ENCODE data around the gene ASPN. TPM values are rescaled to one million over a fixed set of nuclear protein-coding genes. Genes with fewer than 3 reads are reported as not detected.

The ASPN gene
- total RNA-seq, 1 donor from 2014 or later: not detected

DNA sequence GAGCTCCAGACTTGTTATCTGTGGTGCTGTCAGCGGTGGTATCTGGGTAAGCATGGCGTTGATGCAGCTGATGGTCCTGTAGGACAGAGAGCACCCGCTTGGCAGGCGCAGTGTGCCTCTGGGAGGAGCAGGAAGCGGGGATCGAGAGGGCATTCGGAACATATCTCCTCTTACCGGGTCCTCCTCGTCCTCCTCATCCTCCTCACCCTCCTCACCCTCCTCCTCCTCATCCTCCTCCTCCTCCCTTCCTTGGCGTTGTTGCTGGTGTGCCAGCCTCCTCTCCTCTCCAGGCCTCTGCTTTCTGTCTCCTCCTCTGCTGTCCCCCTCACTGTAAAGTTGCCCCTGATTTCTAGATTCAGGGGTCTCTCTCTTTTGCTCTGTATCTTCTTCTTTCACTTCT, 32.3 kb upstream of the ASPN start:
- no peaks in the 10 kb centered on the region for H3K9me3 Mint-ChIP-seq
- DNase-seq (ENCODE audit: low spot score): no peak
- peaks cover 1% of the 10 kb centered on the region for H3K4me1 Mint-ChIP-seq (ENCODE audit: low read depth)

DNA sequence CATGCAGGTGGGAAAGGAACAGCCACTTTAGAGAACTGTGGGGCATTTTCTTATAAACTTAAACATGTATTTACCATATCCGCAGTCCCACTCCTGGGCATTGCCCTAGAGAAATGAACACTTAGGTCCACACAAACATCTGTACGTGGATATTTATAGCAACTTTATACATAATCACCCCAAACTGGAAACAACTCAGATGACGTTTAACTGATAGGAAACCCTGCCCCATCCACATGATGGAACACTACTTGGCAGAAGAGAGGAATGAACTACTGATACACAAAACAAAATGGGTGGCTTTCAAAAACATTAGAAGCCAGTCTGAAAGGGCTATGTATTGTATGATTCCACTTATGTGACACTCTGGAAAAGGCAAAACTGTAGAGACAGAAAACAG, 31.0 kb upstream of the ASPN start:
- H3K9me3 Mint-ChIP-seq: no peaks in the 10 kb centered on the region
- no peak for DNase-seq (ENCODE audit: low spot score)
- H3K27me3 Mint-ChIP-seq (ENCODE audit: low read depth): no peaks in the 10 kb centered on the region
- H3K27ac Mint-ChIP-seq: no peak overlapping the region
- peaks cover 1% of the 10 kb centered on the region for H3K4me1 Mint-ChIP-seq (ENCODE audit: low read depth)
- H3K36me3 Mint-ChIP-seq (ENCODE audit: low read depth): no peaks in the 10 kb centered on the region
- H3K4me3 Mint-ChIP-seq (ENCODE audit: low read depth): no peak overlapping the region
- intact Hi-C loops (cut with micrococcal nuclease): loop anchor here (10.0 kb wide), 1 partner anchor 121 kb away; no protein-coding TSS in a partner anchor

More for the DNA sequence above, 32.3 kb upstream of the ASPN start:
- intact Hi-C loops (cut with micrococcal nuclease): loop anchor here (10.0 kb wide), 1 partner anchor 120 kb away; no protein-coding TSS in a partner anchor
- Mint-ChIP-seq H3K27me3 (ENCODE audit: low read depth) (no peaks in the 10 kb centered on the region), H3K4me3 (ENCODE audit: low read depth) (no peak overlapping the region), H3K36me3 (ENCODE audit: low read depth) (no peaks in the 10 kb centered on the region), H3K27ac (no peak overlapping the region)

DNA sequence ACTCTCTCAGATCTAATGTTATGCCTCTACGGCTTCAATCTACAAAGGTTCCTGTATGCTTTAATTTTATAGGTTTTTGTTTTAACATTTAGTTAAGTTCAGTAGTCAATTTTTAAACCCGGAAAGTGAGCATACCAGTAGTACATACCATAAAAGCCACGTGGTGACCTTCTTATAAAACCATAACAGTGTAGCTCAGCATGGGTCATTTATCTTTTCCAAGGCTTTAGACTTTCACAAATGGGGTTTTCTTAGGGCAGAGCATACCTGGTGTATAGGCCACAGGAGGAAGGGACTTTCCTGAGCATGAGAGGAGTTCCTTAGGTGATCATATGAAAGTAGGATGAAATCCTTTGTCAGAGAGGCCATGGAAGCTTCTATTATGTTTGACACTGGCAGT, 30.3 kb upstream of the ASPN start:
- intact Hi-C loops (cut with micrococcal nuclease): loop anchor here (10.0 kb wide), 1 partner anchor 122 kb away; no protein-coding TSS in a partner anchor
- peaks cover 1% of the 10 kb centered on the region for H3K4me1 Mint-ChIP-seq (ENCODE audit: low read depth)
- H3K36me3 Mint-ChIP-seq (ENCODE audit: low read depth): no peaks in the 10 kb centered on the region
- H3K4me3 Mint-ChIP-seq (ENCODE audit: low read depth): no peak overlapping the region
- DNase-seq (ENCODE audit: low spot score): no peak
- H3K27me3 Mint-ChIP-seq (ENCODE audit: low read depth): no peaks in the 10 kb centered on the region
- H3K27ac Mint-ChIP-seq: no peak overlapping the region
- H3K9me3 Mint-ChIP-seq: no peaks in the 10 kb centered on the region

DNA sequence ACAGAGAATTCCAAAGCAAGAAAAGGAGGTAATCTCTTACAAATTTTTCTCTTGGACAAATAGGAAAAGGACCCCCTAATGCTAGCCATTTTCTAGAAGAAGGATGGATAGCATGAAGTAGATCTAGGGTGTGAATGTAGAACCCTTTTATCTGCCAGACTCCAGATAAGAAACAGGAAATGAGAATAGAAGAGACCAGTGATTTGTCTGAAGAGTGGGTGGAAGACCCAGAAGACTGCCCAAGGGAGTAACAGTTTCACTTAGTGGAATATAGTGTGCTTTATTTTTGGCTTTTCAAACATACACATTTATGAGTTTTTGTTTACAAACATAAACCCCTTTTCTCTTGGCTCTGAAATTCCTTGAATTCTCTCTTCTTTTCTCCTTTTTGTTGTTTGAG, 28.4 kb upstream of the ASPN start:
- Mint-ChIP-seq H3K36me3 (ENCODE audit: low read depth) (no peaks in the 10 kb centered on the region), H3K9me3 (no peaks in the 10 kb centered on the region), H3K4me3 (ENCODE audit: low read depth) (no peak overlapping the region), H3K27me3 (ENCODE audit: low read depth) (no peaks in the 10 kb centered on the region), H3K27ac (no peak overlapping the region), H3K4me1 (ENCODE audit: low read depth) (peaks cover 1% of the 10 kb centered on the region)
- DNase-seq (ENCODE audit: low spot score): no peak
- intact Hi-C loops (cut with micrococcal nuclease): loop anchor here (10.0 kb wide), 1 partner anchor 124 kb away; no protein-coding TSS in a partner anchor

DNA sequence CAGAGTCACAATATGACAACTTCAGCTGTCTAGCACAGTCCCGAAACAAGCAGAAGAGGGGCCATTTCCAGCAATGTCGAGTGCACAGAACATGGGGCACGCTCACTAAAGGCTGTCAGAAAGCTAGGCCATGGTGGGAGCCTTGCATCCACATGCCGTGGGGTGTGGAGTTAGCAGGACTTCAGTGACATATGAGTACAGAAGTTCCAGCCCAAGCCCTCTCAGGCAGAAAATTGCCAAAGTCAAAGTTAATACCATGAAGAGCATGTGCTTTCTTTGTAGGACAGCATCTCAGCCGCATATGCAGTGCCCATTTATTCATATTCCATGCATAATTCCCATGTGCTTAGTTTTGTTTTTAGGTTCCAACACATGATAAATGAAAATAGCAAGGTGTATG, 26.7 kb upstream of the ASPN start:
- Mint-ChIP-seq H3K4me1 (ENCODE audit: low read depth) (peaks cover 1% of the 10 kb centered on the region), H3K27me3 (ENCODE audit: low read depth) (no peaks in the 10 kb centered on the region), H3K27ac (no peak overlapping the region), H3K36me3 (ENCODE audit: low read depth) (no peaks in the 10 kb centered on the region), H3K4me3 (ENCODE audit: low read depth) (no peak overlapping the region), H3K9me3 (no peaks in the 10 kb centered on the region)
- intact Hi-C loops (cut with micrococcal nuclease): no loop called here
- no peak for DNase-seq (ENCODE audit: low spot score)

DNA sequence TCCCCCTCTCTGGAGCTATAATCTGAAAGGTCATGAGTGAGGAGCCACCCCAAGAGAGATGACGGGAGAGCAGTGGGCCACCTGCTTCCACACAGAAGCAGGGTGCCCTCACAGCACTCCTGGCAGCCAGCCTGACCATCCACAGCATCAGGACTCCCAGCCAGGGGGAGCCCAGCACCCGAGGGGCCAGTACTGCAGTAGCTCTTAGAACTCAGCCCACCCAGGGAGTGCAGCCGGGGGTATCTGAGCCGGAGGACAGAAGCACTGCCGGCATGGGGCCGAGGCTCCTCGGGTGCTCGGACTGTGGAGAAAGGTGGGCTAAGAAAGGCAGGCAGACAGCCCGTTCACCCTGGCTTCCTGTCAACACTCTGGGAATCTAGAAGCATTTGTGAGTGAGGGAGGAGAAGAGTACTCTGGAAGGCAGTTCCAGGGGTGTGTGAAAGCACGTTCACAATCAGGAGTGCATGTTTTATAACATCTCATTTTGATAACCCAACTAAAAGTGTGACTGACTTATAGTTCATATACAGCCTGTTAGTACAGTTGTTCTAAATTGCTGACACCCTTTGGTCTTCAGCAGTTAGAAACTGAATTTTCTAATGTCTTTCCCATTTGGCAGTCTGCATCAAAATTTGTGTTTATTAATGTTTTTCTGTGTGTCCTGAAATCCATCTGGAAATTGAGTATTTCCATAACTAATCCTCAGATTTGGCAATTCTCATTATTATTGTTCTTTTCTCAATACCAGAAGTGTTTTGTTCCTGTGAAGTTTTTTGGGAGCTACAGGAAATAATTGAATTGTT, 25.9 kb upstream of the ASPN start:
- H3K9me3 Mint-ChIP-seq: no peaks in the 10 kb centered on the region
- no peak for DNase-seq (ENCODE audit: low spot score)
- H3K36me3 Mint-ChIP-seq (ENCODE audit: low read depth): no peaks in the 10 kb centered on the region
- no peak overlapping the region for H3K27ac Mint-ChIP-seq
- no peaks in the 10 kb centered on the region for H3K27me3 Mint-ChIP-seq (ENCODE audit: low read depth)
- no peak overlapping the region for H3K4me3 Mint-ChIP-seq (ENCODE audit: low read depth)
- peaks cover 1% of the 10 kb centered on the region for H3K4me1 Mint-ChIP-seq (ENCODE audit: low read depth)
- intact Hi-C loops (cut with micrococcal nuclease): no loop called here

DNA sequence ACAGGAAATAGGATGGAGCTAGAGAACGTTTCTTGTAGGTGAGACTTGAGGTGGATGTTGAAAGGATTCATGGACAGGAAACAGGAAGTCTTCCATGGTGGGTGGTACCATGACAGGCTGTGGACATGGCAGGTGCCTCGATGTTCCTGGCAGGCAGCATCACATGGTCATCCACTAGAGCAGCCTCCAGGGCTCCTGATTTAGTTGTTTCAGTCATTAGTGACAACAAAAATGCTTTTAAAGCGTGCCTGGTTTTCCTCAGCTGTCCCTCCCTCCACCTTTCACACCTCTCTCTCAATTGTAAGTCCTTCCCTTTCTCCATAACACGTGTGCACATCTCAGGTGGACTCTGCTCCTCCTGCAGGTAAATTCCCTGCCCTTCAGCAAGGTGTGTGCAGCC, 25.2 kb upstream of the ASPN start:
- DNase-seq (ENCODE audit: low spot score): no peak
- Mint-ChIP-seq H3K36me3 (ENCODE audit: low read depth) (no peaks in the 10 kb centered on the region), H3K4me1 (ENCODE audit: low read depth) (peaks cover 1% of the 10 kb centered on the region), H3K9me3 (no peaks in the 10 kb centered on the region), H3K27me3 (ENCODE audit: low read depth) (no peaks in the 10 kb centered on the region), H3K4me3 (ENCODE audit: low read depth) (no peak overlapping the region), H3K27ac (no peak overlapping the region)
- intact Hi-C loops (cut with micrococcal nuclease): no loop called here

DNA sequence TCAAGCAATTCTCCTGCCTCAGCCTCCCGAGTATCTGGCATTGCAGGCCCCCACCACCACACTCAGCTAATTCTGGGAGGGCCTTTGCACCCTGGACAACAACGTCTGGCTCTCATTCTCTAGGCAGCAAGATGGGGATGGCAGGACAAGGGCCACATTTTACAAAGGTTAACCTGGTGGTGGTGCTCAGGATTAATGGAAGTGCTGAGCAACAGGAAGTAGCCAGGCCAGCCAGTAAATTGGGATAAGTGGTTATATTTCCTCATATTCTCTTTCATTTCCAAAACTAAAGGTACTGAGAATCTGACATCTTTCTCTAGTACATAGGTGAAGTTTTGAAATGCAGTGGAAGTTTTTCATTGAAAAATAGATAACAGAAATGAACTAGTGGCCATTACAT, 24.7 kb upstream of the ASPN start:
- no peaks in the 10 kb centered on the region for H3K9me3 Mint-ChIP-seq
- peaks cover 1% of the 10 kb centered on the region for H3K4me1 Mint-ChIP-seq (ENCODE audit: low read depth)
- H3K4me3 Mint-ChIP-seq (ENCODE audit: low read depth): no peak overlapping the region
- H3K27me3 Mint-ChIP-seq (ENCODE audit: low read depth): no peaks in the 10 kb centered on the region
- intact Hi-C loops (cut with micrococcal nuclease): no loop called here
- H3K27ac Mint-ChIP-seq: no peak overlapping the region
- DNase-seq (ENCODE audit: low spot score): no peak
- H3K36me3 Mint-ChIP-seq (ENCODE audit: low read depth): no peaks in the 10 kb centered on the region

DNA sequence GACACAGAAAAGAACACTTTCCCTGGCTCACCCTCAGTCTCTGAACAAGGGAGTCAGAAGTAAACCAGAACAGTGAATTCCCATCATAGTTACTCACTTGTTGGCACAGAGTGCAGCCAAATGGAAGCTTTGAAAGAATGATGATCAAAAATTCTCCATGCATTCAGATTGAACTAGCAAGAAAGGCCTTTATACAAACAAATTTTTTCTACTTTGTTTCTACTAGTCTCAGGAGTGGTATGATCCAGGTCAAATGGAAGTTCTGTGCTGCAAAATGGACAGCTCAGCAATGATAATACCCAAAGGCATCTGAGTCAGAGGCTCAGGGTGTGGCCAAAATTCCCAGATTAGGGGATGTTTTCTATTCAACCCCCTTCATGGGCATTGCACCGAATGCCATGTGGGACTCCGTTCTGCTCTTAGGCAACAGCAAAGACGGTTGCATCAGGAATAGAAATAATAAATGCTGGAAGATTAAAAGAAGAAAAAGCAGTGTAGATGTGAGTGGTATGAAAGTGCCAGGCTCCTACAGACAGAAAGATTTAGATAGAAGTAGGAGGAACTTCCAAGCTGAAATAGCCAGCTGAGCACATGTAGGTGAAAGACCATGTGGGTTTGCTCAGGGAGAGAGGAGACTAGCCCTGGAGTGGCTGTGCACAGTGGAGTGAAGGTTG, 24.0 kb upstream of the ASPN start:
- Mint-ChIP-seq H3K27ac (no peak overlapping the region), H3K4me3 (ENCODE audit: low read depth) (no peak overlapping the region), H3K4me1 (ENCODE audit: low read depth) (peaks cover 1% of the 10 kb centered on the region), H3K9me3 (no peaks in the 10 kb centered on the region), H3K36me3 (ENCODE audit: low read depth) (no peaks in the 10 kb centered on the region), H3K27me3 (ENCODE audit: low read depth) (no peaks in the 10 kb centered on the region)
- intact Hi-C loops (cut with micrococcal nuclease): no loop called here
- no peak for DNase-seq (ENCODE audit: low spot score)

DNA sequence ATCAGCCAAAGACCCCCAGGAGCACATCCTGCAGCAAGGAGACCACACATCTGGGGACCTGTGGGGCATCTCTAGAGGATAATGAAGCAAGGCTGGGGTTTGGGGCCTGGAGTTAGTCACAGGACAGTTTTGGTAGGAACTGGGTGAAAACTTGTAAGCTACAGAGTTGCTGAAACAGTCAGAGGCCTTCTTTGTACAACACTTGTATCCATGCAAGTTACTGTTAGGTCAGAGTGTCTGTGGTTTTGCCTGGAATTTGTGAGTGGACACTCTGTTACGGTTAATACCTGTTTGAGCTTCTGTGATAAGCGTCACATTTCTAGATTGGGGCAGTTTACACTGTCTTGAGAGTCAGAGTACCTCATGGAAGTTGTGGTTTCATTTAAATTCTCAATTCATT, 22.6 kb upstream of the ASPN start:
- H3K27me3 Mint-ChIP-seq (ENCODE audit: low read depth): no peaks in the 10 kb centered on the region
- no peaks in the 10 kb centered on the region for H3K9me3 Mint-ChIP-seq
- no peaks in the 10 kb centered on the region for H3K36me3 Mint-ChIP-seq (ENCODE audit: low read depth)
- DNase-seq (ENCODE audit: low spot score): no peak
- H3K4me1 Mint-ChIP-seq (ENCODE audit: low read depth): no peaks in the 10 kb centered on the region
- H3K27ac Mint-ChIP-seq: no peak overlapping the region
- intact Hi-C loops (cut with micrococcal nuclease): no loop called here
- H3K4me3 Mint-ChIP-seq (ENCODE audit: low read depth): no peak overlapping the region

DNA sequence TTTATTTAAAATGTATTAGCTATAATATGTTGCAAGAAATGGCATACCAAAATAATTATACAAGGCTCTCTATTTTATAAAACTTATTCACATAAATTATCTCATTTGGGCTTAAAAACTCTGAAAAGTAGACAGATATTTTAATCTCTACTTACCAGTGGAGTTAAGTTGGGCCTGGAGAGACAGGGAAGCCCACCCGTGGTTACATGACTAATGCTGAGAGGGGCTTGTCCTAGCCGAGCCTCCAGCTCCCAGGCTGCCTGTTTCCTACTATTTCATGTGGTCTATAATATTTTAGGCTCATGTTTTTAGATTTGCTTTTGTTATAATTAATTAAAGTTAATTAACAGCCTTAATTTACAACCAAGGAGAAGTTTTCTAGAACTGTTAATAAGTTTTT, 20.9 kb upstream of the ASPN start:
- Mint-ChIP-seq H3K4me3 (ENCODE audit: low read depth) (no peak overlapping the region), H3K27ac (no peak overlapping the region), H3K4me1 (ENCODE audit: low read depth) (no peaks in the 10 kb centered on the region), H3K27me3 (ENCODE audit: low read depth) (no peaks in the 10 kb centered on the region), H3K36me3 (ENCODE audit: low read depth) (no peaks in the 10 kb centered on the region), H3K9me3 (no peaks in the 10 kb centered on the region)
- no peak for DNase-seq (ENCODE audit: low spot score)
- intact Hi-C loops (cut with micrococcal nuclease): no loop called here

DNA sequence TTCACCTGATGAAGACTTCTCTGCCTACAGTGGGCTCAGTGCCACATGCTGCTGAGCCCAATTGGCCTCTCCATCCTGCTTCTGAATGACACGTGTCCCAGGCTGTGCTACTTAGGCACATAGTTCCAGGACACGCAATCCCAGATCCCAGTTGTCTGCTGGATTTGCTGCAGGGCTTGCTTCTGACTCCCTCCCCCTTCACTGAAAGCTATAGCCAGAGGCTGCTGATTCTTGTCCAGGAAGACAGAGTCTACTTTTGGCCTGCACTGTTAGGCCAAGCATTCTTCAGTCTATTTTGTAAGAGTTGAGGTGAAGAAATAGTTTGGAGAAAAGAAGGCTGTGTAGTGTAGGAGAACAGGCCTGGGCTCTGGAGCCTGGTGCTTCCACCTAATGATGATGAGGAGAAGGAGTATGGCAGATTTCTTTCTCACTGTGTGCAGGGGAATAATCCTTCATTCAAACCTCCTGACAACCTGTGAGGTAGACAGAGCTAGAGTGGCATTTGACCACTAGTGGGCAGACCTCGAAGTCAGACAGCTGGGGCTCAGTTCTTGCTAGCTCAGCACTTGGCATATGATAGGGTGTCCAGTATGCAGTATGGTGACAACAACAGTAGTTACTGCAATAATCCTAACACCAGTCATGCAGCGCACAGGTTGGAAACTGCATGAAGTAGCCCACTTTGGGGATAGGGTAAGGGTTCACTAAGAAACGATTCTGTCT, 19.5 kb upstream of the ASPN start:
- DNase-seq (ENCODE audit: low spot score): no peak
- Mint-ChIP-seq H3K4me1 (ENCODE audit: low read depth) (no peaks in the 10 kb centered on the region), H3K27ac (no peak overlapping the region), H3K4me3 (ENCODE audit: low read depth) (no peak overlapping the region), H3K36me3 (ENCODE audit: low read depth) (peaks cover 3% of the 10 kb centered on the region), H3K27me3 (ENCODE audit: low read depth) (no peaks in the 10 kb centered on the region), H3K9me3 (no peaks in the 10 kb centered on the region)
- intact Hi-C loops (cut with micrococcal nuclease): no loop called here

DNA sequence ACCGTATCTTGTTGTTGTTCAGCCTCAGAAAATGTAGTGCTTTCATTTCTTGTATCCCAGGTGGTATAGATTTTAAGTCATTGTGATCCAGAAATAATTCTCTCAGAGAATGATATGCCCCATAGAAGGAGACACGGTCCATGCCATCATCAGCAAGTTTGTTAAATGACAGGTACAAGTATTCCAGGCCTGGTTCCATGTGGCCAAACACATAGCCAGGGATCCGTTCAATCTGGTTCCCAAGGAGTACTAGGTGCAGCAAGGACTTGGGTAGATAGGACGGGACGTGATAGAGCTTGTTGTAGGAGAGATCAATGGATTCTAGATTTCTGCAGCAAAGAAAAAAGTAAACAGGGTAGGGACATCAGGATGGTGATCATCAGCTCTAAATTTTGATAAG, 18.4 kb upstream of the ASPN start:
- H3K27me3 Mint-ChIP-seq (ENCODE audit: low read depth): no peaks in the 10 kb centered on the region
- H3K27ac Mint-ChIP-seq: no peak overlapping the region
- H3K4me1 Mint-ChIP-seq (ENCODE audit: low read depth): no peaks in the 10 kb centered on the region
- no peaks in the 10 kb centered on the region for H3K9me3 Mint-ChIP-seq
- H3K36me3 Mint-ChIP-seq (ENCODE audit: low read depth): peaks cover 3% of the 10 kb centered on the region
- intact Hi-C loops (cut with micrococcal nuclease): no loop called here
- no peak for DNase-seq (ENCODE audit: low spot score)
- H3K4me3 Mint-ChIP-seq (ENCODE audit: low read depth): no peak overlapping the region

Data from activated T-helper 2 cell treated with anti-CD3 and anti-CD28 coated beads, Interferon-gamma antibody, Interleukin-2, Interleukin-4, amounts not matched to agents 10 μg/mL and 5 μg/mL and 100 μg/mL, durations not matched to agents 14 hours and 24 hours and 36 hours (primary cell).